CD4-positive, alpha-beta T cell (primary cell): Measurements from ENCODE around the gene CBY3. TPM values are rescaled to one million over a fixed set of nuclear protein-coding genes. Genes with fewer than 3 reads are reported as not detected.

ENCODE experiments used
- ATAC-seq: fragments of 200-7000 bp; cut with Tn5 transposase; one replicate; pipeline ENCODE4 v1.10.0; 2022; ENCODE audit warnings: mild to moderate bottlenecking; ENCODE audit not compliant: poor library complexity
- CTCF ChIA-PET: fragments of 350-600 bp; sonication (Branson Sonifier 250); formaldehyde crosslinking; loops from one replicate; lab custom pipeline; 2021; ENCODE audit warnings: antibody characterized with exemption, inconsistent platforms; lab: Charles Lee
- POLR2A ChIA-PET: fragments of 350-600 bp; sonication (Branson Sonifier 250); formaldehyde crosslinking; loops from one replicate; lab custom pipeline; 2021; ENCODE audit warnings: antibody characterized with exemption, inconsistent platforms; lab: Charles Lee
- DNase-seq, 14 experiments: peaks; one replicate each; pipeline ENCODE4 v3.0.0-alpha.2; 2013 to 2020; ENCODE audit warnings: mixed read lengths in 2 of 14
- H3K27ac ChIP-seq, 2 donors: one replicate each; pipeline versions ENCODE4 v1.5.1 to v1.7.0; 2013; ENCODE audit warnings: low read length in 2 of 2, low read depth in 1 of 2, mild to moderate bottlenecking in 1 of 2
- H3K27me3 ChIP-seq, 2 experiments: 1 replicate in 1 of 2; 2 replicates in 1 of 2; pipeline versions ENCODE4 v1.6.1 to v1.7.0; 2013; ENCODE audit warnings: low read length in 2 of 2, control low read depth in 1 of 2, mild to moderate bottlenecking in 1 of 2, moderate library complexity in 1 of 2; ENCODE audit not compliant: insufficient read depth in 2 of 2, control insufficient read depth in 1 of 2
- H3K36me3 ChIP-seq: one replicate; pipeline ENCODE4 v1.6.1; 2013; ENCODE audit warnings: low read length, control low read depth; ENCODE audit not compliant: insufficient read depth
- H3K4me1 ChIP-seq: one replicate; pipeline ENCODE4 v1.6.1; 2013; ENCODE audit warnings: low read length, control low read depth; ENCODE audit not compliant: insufficient read depth
- H3K4me3 ChIP-seq: one replicate; pipeline ENCODE4 v1.5.1; 2013; ENCODE audit warnings: mild to moderate bottlenecking, low read length, moderate library complexity
- H3K9me3 ChIP-seq, 2 experiments: 1 replicate in 1 of 2; 2 replicates in 1 of 2; pipeline versions ENCODE4 v1.6.1 to v1.7.0; 2013; ENCODE audit warnings: low read length in 2 of 2, mild to moderate bottlenecking in 2 of 2, control low read depth in 1 of 2, moderate library complexity in 1 of 2; ENCODE audit not compliant: control insufficient read depth in 1 of 2, insufficient read depth in 1 of 2
- H3K27ac Mint-ChIP-seq: one replicate; pipeline ENCODE4 v1.8.0; 2020; ENCODE audit warnings: mixed read lengths
- H3K27me3 Mint-ChIP-seq: one replicate; pipeline ENCODE4 v1.8.0; 2021; ENCODE audit warnings: mixed read lengths
- H3K36me3 Mint-ChIP-seq: one replicate; pipeline ENCODE4 v1.8.0; 2021; ENCODE audit warnings: low read depth, mixed read lengths
- H3K4me1 Mint-ChIP-seq: one replicate; pipeline ENCODE4 v1.8.0; 2021; ENCODE audit warnings: low read depth, mixed read lengths
- H3K4me3 Mint-ChIP-seq: one replicate; pipeline ENCODE4 v1.8.0; 2020; ENCODE audit warnings: mild to moderate bottlenecking, mixed read lengths
- H3K9me3 Mint-ChIP-seq: one replicate; pipeline ENCODE4 v1.8.0; 2020; ENCODE audit warnings: mixed read lengths
- intact Hi-C, 2 experiments: fragments of 100-400 bp; cut with DNase I in 1 of 2; cut with micrococcal nuclease in 1 of 2; formaldehyde crosslinking; loops; one replicate each; pipeline versions ENCODE4 v1.15.1 to v1.9.0; 2023 to 2025; cut with DNase I, micrococcal nuclease
- total RNA-seq, 174 experiments: library from RNA in 2 of 174; stranded (reverse) in 2 of 174; gene quantifications; one replicate each; pipeline ENCODE4 v1.2.3 and lab custom pipeline; 2021 to 2026
- TF ChIP-seq, protein P1 (sequence below): fragments of 200-600 bp; IDR thresholded peaks from one replicate; pipeline ENCODE4 v1.8.0; 2022; ENCODE audit warnings: antibody characterized with exemption, mild to moderate bottlenecking

Gene CBY3
- total RNA-seq, 2 experiments from 2014 or later: 0.36 to 0.64 TPM

DNA sequence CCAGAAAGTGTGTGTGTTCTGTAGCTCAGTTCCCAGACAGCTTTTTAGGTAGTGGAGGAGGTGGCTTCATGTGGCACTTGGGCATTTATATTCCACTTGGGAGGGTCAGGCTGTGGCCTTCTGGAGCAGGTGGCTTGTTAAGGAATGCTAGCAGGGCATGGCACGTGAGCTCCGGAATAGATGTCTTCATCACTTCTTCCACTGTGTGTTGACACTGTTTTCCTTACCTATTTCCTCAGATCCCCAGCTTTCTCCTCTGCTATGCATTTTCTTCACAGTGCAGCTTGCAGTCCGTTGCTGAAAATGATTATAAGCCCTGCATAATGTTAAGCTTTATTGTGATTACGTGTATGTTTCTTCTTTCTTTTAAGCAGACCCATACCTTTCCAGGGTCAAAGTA, 48.5 kb upstream of the CBY3 start:
- DNase-seq (no peak), ATAC-seq (no peak)
- TF ChIP-seq, protein P1, sequence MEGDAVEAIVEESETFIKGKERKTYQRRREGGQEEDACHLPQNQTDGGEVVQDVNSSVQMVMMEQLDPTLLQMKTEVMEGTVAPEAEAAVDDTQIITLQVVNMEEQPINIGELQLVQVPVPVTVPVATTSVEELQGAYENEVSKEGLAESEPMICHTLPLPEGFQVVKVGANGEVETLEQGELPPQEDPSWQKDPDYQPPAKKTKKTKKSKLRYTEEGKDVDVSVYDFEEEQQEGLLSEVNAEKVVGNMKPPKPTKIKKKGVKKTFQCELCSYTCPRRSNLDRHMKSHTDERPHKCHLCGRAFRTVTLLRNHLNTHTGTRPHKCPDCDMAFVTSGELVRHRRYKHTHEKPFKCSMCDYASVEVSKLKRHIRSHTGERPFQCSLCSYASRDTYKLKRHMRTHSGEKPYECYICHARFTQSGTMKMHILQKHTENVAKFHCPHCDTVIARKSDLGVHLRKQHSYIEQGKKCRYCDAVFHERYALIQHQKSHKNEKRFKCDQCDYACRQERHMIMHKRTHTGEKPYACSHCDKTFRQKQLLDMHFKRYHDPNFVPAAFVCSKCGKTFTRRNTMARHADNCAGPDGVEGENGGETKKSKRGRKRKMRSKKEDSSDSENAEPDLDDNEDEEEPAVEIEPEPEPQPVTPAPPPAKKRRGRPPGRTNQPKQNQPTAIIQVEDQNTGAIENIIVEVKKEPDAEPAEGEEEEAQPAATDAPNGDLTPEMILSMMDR: no peak
- Histone ChIP-seq H3K27ac (no peak overlapping the region), H3K4me1 (peaks cover 14% of the 10 kb centered on the region), H3K4me3 (no peak overlapping the region), H3K27me3 (no peaks in the 10 kb centered on the region), H3K9me3 (no peaks in the 10 kb centered on the region), H3K36me3 (peaks cover 56% of the 10 kb centered on the region)
- ChIA-PET CTCF (no interaction called here), POLR2A (interaction anchor here (1.1 to 1.3 kb wide), 2 partner anchors 26 to 106 kb away, joined by 3 to 4 read pairs; partner anchors contain the start of gene HNRNPH1)
- Mint-ChIP-seq H3K27ac (peak overlapping the region; percentile 84), H3K4me3 (no peak overlapping the region), H3K36me3 (peaks cover 69% of the 10 kb centered on the region), H3K4me1 (peaks cover 26% of the 10 kb centered on the region), H3K9me3 (no peaks in the 10 kb centered on the region), H3K27me3 (no peaks in the 10 kb centered on the region)
- intact Hi-C loops: no loop called here

DNA sequence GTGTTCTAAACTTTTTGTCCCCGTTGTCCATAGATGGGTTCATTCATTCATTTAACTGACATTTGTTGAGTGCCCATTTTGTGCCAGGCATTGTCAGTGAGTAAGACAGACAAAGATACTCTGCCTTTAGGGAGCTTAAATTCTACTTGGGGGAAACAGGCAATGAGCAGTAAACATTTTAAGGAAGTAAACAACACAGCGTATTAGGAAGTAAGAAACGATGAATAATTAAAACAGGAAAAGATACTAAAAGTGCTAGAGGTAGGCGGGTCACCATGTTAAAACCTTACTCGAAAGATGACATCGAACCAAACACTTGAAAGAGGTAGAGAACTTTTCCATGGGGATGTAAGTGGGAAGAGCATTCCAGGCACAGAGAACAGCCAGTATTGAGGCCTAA, 46.3 kb upstream of the CBY3 start:
- no peaks in the 10 kb centered on the region for H3K9me3 Mint-ChIP-seq
- H3K4me1 ChIP-seq: peaks cover 6% of the 10 kb centered on the region
- TF ChIP-seq, protein P1: no peak
- H3K27ac ChIP-seq: no peak overlapping the region
- intact Hi-C loops: no loop called here
- H3K36me3 ChIP-seq: peaks cover 78% of the 10 kb centered on the region
- H3K27me3 ChIP-seq: no peaks in the 10 kb centered on the region
- no peaks in the 10 kb centered on the region for H3K27me3 Mint-ChIP-seq
- peaks cover 80% of the 10 kb centered on the region for H3K36me3 Mint-ChIP-seq
- H3K4me3 Mint-ChIP-seq: no peak overlapping the region
- no peak for ATAC-seq
- no peak overlapping the region for H3K4me3 ChIP-seq
- no peaks in the 10 kb centered on the region for H3K9me3 ChIP-seq
- POLR2A ChIA-PET: no interaction called here
- no peak overlapping the region for H3K27ac Mint-ChIP-seq
- DNase-seq: no peak
- H3K4me1 Mint-ChIP-seq: peaks cover 13% of the 10 kb centered on the region
- CTCF ChIA-PET: interaction anchor here (0.7 kb wide), 1 partner anchor 11 kb away, joined by 4 read pairs; no protein-coding TSS in a partner anchor

DNA sequence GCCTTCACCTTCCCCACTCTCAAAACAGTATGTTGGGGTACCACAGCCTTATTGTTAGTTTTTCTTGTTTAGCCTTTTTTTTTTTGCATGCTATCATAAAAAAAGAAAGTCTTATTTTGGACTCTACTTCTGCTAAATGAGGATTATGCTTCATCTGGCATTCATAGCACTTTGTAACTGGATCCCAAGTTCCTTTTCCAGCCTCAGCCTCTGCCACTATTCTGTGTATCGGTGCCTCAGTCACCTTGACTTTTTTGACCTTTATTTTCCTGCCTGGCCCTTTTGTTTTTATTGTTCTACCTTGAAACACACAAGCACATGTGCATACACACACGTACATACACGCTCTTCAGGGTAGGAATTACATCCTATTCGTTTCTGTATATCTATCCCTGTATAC, 43.3 kb upstream of the CBY3 start:
- Mint-ChIP-seq H3K27me3 (no peaks in the 10 kb centered on the region), H3K4me1 (peaks cover 5% of the 10 kb centered on the region), H3K36me3 (peaks cover 85% of the 10 kb centered on the region), H3K27ac (peak overlapping the region; percentile 78), H3K4me3 (no peak overlapping the region), H3K9me3 (no peaks in the 10 kb centered on the region)
- Histone ChIP-seq H3K27me3 (no peaks in the 10 kb centered on the region), H3K9me3 (no peaks in the 10 kb centered on the region), H3K4me1 (no peaks in the 10 kb centered on the region), H3K27ac (no peak overlapping the region), H3K36me3 (peaks cover 94% of the 10 kb centered on the region), H3K4me3 (no peak overlapping the region)
- POLR2A ChIA-PET: no interaction called here
- DNase-seq (no peak), ATAC-seq (no peak)
- TF ChIP-seq, protein P1: no peak
- CTCF ChIA-PET: no interaction called here
- intact Hi-C loops: no loop called here
